ENCODE results near the gene KIF18B.

GRCh38 chr17:44906763-44907728, 40.5 kb downstream of the KIF18B start:
- no peak for TF ChIP-seq CTCF (conservative IDR thresholded peaks at IDR 0.05 in 1 of 2, IDR thresholded peaks at IDR 0.05 in 1 of 2; ENCODE audit: extremely low read depth in 1 of 2, insufficient read depth in 1 of 2, low read depth in 1 of 2, low read length in 2 of 2)
- no peak for TF ChIP-seq EZH2 (IDR thresholded peaks at IDR 0.05; ENCODE audit: borderline replicate concordance, low read length)
